Measurements from ENCODE around the gene ZMIZ1. TPM values are rescaled to one million over a fixed set of nuclear protein-coding genes. Genes with fewer than 3 reads are reported as not detected.

ZMIZ1 gene
- total RNA-seq, 1 donor from 2014 or later, result 66.3 TPM

GRCh38 chr10:79308016-79308415 lies 239.2 kb downstream of the ZMIZ1 start:
- no peaks in the 10 kb centered on the region for H3K9me3 Mint-ChIP-seq
- H3K27me3 Mint-ChIP-seq, result no peaks in the 10 kb centered on the region
- H3K4me3 Mint-ChIP-seq, result no peak overlapping the region
- H3K27ac Mint-ChIP-seq, result no peak overlapping the region
- peaks cover 49% of the 10 kb centered on the region for H3K36me3 Mint-ChIP-seq (ENCODE audit: low read depth)
- peaks cover 5% of the 10 kb centered on the region for H3K4me1 Mint-ChIP-seq
- DNase-seq, result no peak
- intact Hi-C loops (cut with micrococcal nuclease), result no loop called here

- Mint-ChIP-seq H3K4me3 (no peak overlapping the region), H3K4me1 (peaks cover 5% of the 10 kb centered on the region), H3K27me3 (no peaks in the 10 kb centered on the region), H3K9me3 (no peaks in the 10 kb centered on the region), H3K27ac (peak overlapping the region; percentile 72), H3K36me3 (ENCODE audit: low read depth) (peaks cover 52% of the 10 kb centered on the region)
- no peak for DNase-seq
- intact Hi-C loops (cut with micrococcal nuclease), result no loop called here
Measured at GRCh38 chr10:79308969-79309665, 240.4 kb downstream of the ZMIZ1 start.

GRCh38 chr10:79310200-79310865 lies 241.6 kb downstream of the ZMIZ1 start:
- Mint-ChIP-seq H3K27me3 (no peaks in the 10 kb centered on the region), H3K4me3 (no peak overlapping the region), H3K9me3 (no peaks in the 10 kb centered on the region), H3K27ac (no peak overlapping the region), H3K36me3 (ENCODE audit: low read depth) (peaks cover 53% of the 10 kb centered on the region), H3K4me1 (peaks cover 5% of the 10 kb centered on the region)
- intact Hi-C loops (cut with micrococcal nuclease), result no loop called here
- no peak for DNase-seq

- Mint-ChIP-seq H3K4me1 (peaks cover 8% of the 10 kb centered on the region), H3K4me3 (no peak overlapping the region), H3K27ac (no peak overlapping the region), H3K9me3 (no peaks in the 10 kb centered on the region), H3K27me3 (no peaks in the 10 kb centered on the region), H3K36me3 (ENCODE audit: low read depth) (peaks cover 51% of the 10 kb centered on the region)
- DNase-seq, result no peak
- intact Hi-C loops (cut with micrococcal nuclease), result no loop called here
Measured at GRCh38 chr10:79310911-79311573, 242.3 kb downstream of the ZMIZ1 start.

- no peak overlapping the region for H3K4me3 Mint-ChIP-seq
- no peak for DNase-seq
- no peaks in the 10 kb centered on the region for H3K27me3 Mint-ChIP-seq
- intact Hi-C loops (cut with micrococcal nuclease), result no loop called here
- no peaks in the 10 kb centered on the region for H3K9me3 Mint-ChIP-seq
- H3K27ac Mint-ChIP-seq, result peak overlapping the region; percentile 8
- H3K4me1 Mint-ChIP-seq, result peaks cover 14% of the 10 kb centered on the region
- H3K36me3 Mint-ChIP-seq (ENCODE audit: low read depth), result peaks cover 48% of the 10 kb centered on the region
Measured at GRCh38 chr10:79311581-79312407, 243.0 kb downstream of the ZMIZ1 start.

- peaks cover 43% of the 10 kb centered on the region for H3K36me3 Mint-ChIP-seq (ENCODE audit: low read depth)
- intact Hi-C loops (cut with micrococcal nuclease), result no loop called here
- H3K27ac Mint-ChIP-seq, result no peak overlapping the region
Measured at GRCh38 chr10:79312601-79313187, 243.9 kb downstream of the ZMIZ1 start.

GRCh38 chr10:79313320-79313719 lies 244.6 kb downstream of the ZMIZ1 start:
- H3K36me3 Mint-ChIP-seq (ENCODE audit: low read depth), result peaks cover 39% of the 10 kb centered on the region
- no peak overlapping the region for H3K4me3 Mint-ChIP-seq
- intact Hi-C loops (cut with micrococcal nuclease), result no loop called here
- no peak for DNase-seq
- H3K27ac Mint-ChIP-seq, result no peak overlapping the region
- no peaks in the 10 kb centered on the region for H3K9me3 Mint-ChIP-seq
- peaks cover 3% of the 10 kb centered on the region for H3K27me3 Mint-ChIP-seq
- peaks cover 29% of the 10 kb centered on the region for H3K4me1 Mint-ChIP-seq

More at GRCh38 chr10:79312601-79313187, 243.9 kb downstream of the ZMIZ1 start:
- no peak for DNase-seq
- peaks cover 23% of the 10 kb centered on the region for H3K4me1 Mint-ChIP-seq
- no peak overlapping the region for H3K4me3 Mint-ChIP-seq
- peaks cover 2% of the 10 kb centered on the region for H3K27me3 Mint-ChIP-seq
- no peaks in the 10 kb centered on the region for H3K9me3 Mint-ChIP-seq

- intact Hi-C loops (cut with micrococcal nuclease), result no loop called here
- H3K36me3 Mint-ChIP-seq (ENCODE audit: low read depth), result peaks cover 41% of the 10 kb centered on the region
- H3K4me3 Mint-ChIP-seq, result no peak overlapping the region
- DNase-seq, result no peak
- peaks cover 6% of the 10 kb centered on the region for H3K9me3 Mint-ChIP-seq
- H3K27me3 Mint-ChIP-seq, result peaks cover 3% of the 10 kb centered on the region
- peak overlapping the region; percentile 31 for H3K27ac Mint-ChIP-seq
- peaks cover 36% of the 10 kb centered on the region for H3K4me1 Mint-ChIP-seq
Measured at GRCh38 chr10:79313911-79314439, 245.2 kb downstream of the ZMIZ1 start.

- H3K9me3 Mint-ChIP-seq, result peaks cover 13% of the 10 kb centered on the region
- peaks cover 43% of the 10 kb centered on the region for H3K4me1 Mint-ChIP-seq
- peaks cover 38% of the 10 kb centered on the region for H3K36me3 Mint-ChIP-seq (ENCODE audit: low read depth)
- H3K27ac Mint-ChIP-seq, result peak overlapping the region; percentile 23
- no peak overlapping the region for H3K4me3 Mint-ChIP-seq
- intact Hi-C loops (cut with micrococcal nuclease), result no loop called here
- peaks cover 3% of the 10 kb centered on the region for H3K27me3 Mint-ChIP-seq
- DNase-seq, result no peak
Measured at GRCh38 chr10:79314761-79315601, 246.2 kb downstream of the ZMIZ1 start.

GRCh38 chr10:79315602-79315920 lies 246.8 kb downstream of the ZMIZ1 start:
- no peak overlapping the region for H3K4me3 Mint-ChIP-seq
- peaks cover 38% of the 10 kb centered on the region for H3K36me3 Mint-ChIP-seq (ENCODE audit: low read depth)
- peaks cover 49% of the 10 kb centered on the region for H3K4me1 Mint-ChIP-seq
- DNase-seq, result no peak
- H3K27me3 Mint-ChIP-seq, result peaks cover 3% of the 10 kb centered on the region
- intact Hi-C loops (cut with micrococcal nuclease), result no loop called here
- H3K9me3 Mint-ChIP-seq, result peaks cover 13% of the 10 kb centered on the region
- H3K27ac Mint-ChIP-seq, result no peak overlapping the region

GRCh38 chr10:79316671-79317431 lies 248.1 kb downstream of the ZMIZ1 start:
- peaks cover 59% of the 10 kb centered on the region for H3K4me1 Mint-ChIP-seq
- H3K9me3 Mint-ChIP-seq, result peaks cover 13% of the 10 kb centered on the region
- peak overlapping the region; percentile 90 for H3K27ac Mint-ChIP-seq
- peaks cover 3% of the 10 kb centered on the region for H3K27me3 Mint-ChIP-seq
- intact Hi-C loops (cut with micrococcal nuclease), result loop anchor here (1.0 to 2.0 kb wide), 5 partner anchors 14 to 75 kb away; partner anchors contain the start of gene PPIF
- DNase-seq, result peak; percentile 75
- H3K4me3 Mint-ChIP-seq, result peak overlapping the region; percentile 76
- peaks cover 32% of the 10 kb centered on the region for H3K36me3 Mint-ChIP-seq (ENCODE audit: low read depth)

GRCh38 chr10:79318369-79318768 lies 249.6 kb downstream of the ZMIZ1 start:
- Mint-ChIP-seq H3K27me3 (peaks cover 3% of the 10 kb centered on the region), H3K36me3 (ENCODE audit: low read depth) (peaks cover 27% of the 10 kb centered on the region), H3K27ac (peak overlapping the region; percentile 90), H3K4me1 (peaks cover 72% of the 10 kb centered on the region), H3K9me3 (peaks cover 13% of the 10 kb centered on the region), H3K4me3 (peak overlapping the region; percentile 76)
- intact Hi-C loops (cut with micrococcal nuclease), result no loop called here
- peak; percentile 70 for DNase-seq
